Measurements from ENCODE around the gene HOMER3. TPM values are rescaled to one million over a fixed set of nuclear protein-coding genes. Genes with fewer than 3 reads are reported as not detected.
A peak's percentile ranks its signal among the peaks of the same experiment; 100 is the strongest.
"Not testable (repeated sequence)": the region's sequence is repeated elsewhere in the genome, so short reads cannot be mapped to it uniquely, and the experiment has no call there.

The HOMER3 gene
- total RNA-seq, 4 donors from 2014 or later = 10.7 to 29.5 (median 18.6) TPM

- Histone ChIP-seq H3K27ac (peak overlapping the region in 3 of 4 donors; percentile 88 to 96 (median 91)), H3K9me3 (no peaks in the 10 kb centered on the region), H3K4me1 (peaks cover 15 to 48% (median 25%) of the 10 kb centered on the region in 3 donors), H3K27me3 (no peaks in the 10 kb centered on the region), H3K36me3 (peaks cover 28 to 60% (median 30%) of the 10 kb centered on the region in 3 donors), H3K4me3 (peak overlapping the region; percentile 75 to 99 (median 88))
- 50 to 57% methylated on average over 9 of the region's 9 CpGs for WGBS, 2 donors
- DNase-seq = no peak
- intact Hi-C loops (cut with DNase I) = no loop called here
- no peak for TF ChIP-seq POLR2A (IDR thresholded peaks at IDR 0.05)
- no peak for TF ChIP-seq CTCF (IDR thresholded peaks at IDR 0.05)
Observed at GRCh38 chr19:18920400-18920799, 20.6 kb downstream of the HOMER3 start.

GRCh38 chr19:18919900-18920214 lies 21.2 kb downstream of the HOMER3 start:
- Histone ChIP-seq H3K36me3 (peaks cover 22 to 60% (median 30%) of the 10 kb centered on the region in 3 donors), H3K4me3 (peak overlapping the region; percentile 75 to 99 (median 88)), H3K27me3 (no peaks in the 10 kb centered on the region), H3K9me3 (no peaks in the 10 kb centered on the region), H3K27ac (peak overlapping the region; percentile 83 to 96 (median 90)), H3K4me1 (peaks cover 15 to 54% (median 25%) of the 10 kb centered on the region in 3 donors)
- 0 to 2% methylated on average over 8 to 9 of the region's 15 CpGs for WGBS, 2 donors
- TF ChIP-seq POLR2A (IDR thresholded peaks at IDR 0.05) = no peak
- TF ChIP-seq CTCF (IDR thresholded peaks at IDR 0.05) = no peak
- no peak for DNase-seq
- intact Hi-C loops (cut with DNase I) = no loop called here

- peak in 2 of 6 experiments; percentile 5 to 21 for TF ChIP-seq CTCF (IDR thresholded peaks at IDR 0.05)
- peak in 3 of 4 donors; percentile 45 to 86 (median 78) for TF ChIP-seq POLR2A (IDR thresholded peaks at IDR 0.05)
- peak; percentile 99 for DNase-seq
- intact Hi-C loops (cut with DNase I) = no loop called here
- Histone ChIP-seq H3K4me1 (peaks cover 15 to 54% (median 25%) of the 10 kb centered on the region in 3 donors), H3K9me3 (no peaks in the 10 kb centered on the region), H3K27ac (peak within 1 kb of the TSS; percentile 90 to 96 (median 92)), H3K27me3 (no peaks in the 10 kb centered on the region), H3K4me3 (peak within 1 kb of the TSS; percentile 75 to 99 (median 88)), H3K36me3 (peaks cover 17 to 60% (median 26%) of the 10 kb centered on the region in 3 donors)
- WGBS, 2 donors = 0 to 1% methylated on average over 28 to 41 of the region's 72 CpGs
Observed at GRCh38 chr19:18919086-18919899, 21.7 kb downstream of the HOMER3 start, which contains the start of the genes COPE and DDX49. TSS of gene COPE (minus strand) at chr19:18919387. CDS start at chr19:18919348, 39 bp downstream. TSS of gene DDX49 (plus strand) at chr19:18919715. CDS start at chr19:18919742, 27 bp downstream.

- DNase-seq; H3K9me3 ChIP-seq; H3K4me3 ChIP-seq; H3K27me3 ChIP-seq; intact Hi-C loops (cut with DNase I); H3K27ac ChIP-seq: not testable (repeated sequence)
- WGBS, 2 donors = 56 to 73% methylated on average over 2 to 4 of the region's 9 CpGs
- Histone ChIP-seq H3K4me1 (peaks cover 19 to 54% (median 25%) of the 10 kb centered on the region in 3 donors), H3K36me3 (peaks cover 8 to 60% (median 24%) of the 10 kb centered on the region in 3 donors)
Observed at GRCh38 chr19:18917593-18917992, 23.4 kb downstream of the HOMER3 start.

- Histone ChIP-seq H3K27me3 (no peaks in the 10 kb centered on the region), H3K4me1 (peaks cover 17 to 47% (median 21%) of the 10 kb centered on the region in 3 donors), H3K36me3 (peaks cover 0 to 60% (median 16%) of the 10 kb centered on the region in 3 donors), H3K9me3 (no peaks in the 10 kb centered on the region), H3K4me3 (no peak overlapping the region), H3K27ac (no peak overlapping the region)
- intact Hi-C loops (cut with DNase I) = no loop called here
- no CpG with 5 or more reads among the region's 5 CpGs for WGBS, 2 donors
- no peak for TF ChIP-seq POLR2A (IDR thresholded peaks at IDR 0.05)
- peak in 2 of 6 experiments; percentile 13 to 48 for TF ChIP-seq CTCF (IDR thresholded peaks at IDR 0.05)
- DNase-seq = no peak
Observed at GRCh38 chr19:18915639-18916038, 25.4 kb downstream of the HOMER3 start.

Measured in esophagus squamous epithelium (tissue), 5 donors.